Measurements from ENCODE around the gene USP9X.

- no peak for TF ChIP-seq CTCF (IDR thresholded peaks at IDR 0.05; ENCODE audit: insufficient read depth, low read length, poor library complexity, severe bottlenecking)
- no peak for TF ChIP-seq EZH2phosphoT487 (conservative IDR thresholded peaks at IDR 0.05; ENCODE audit: low read length)
These were observed 82.6 kb downstream of the USP9X start for GRCh38 chrX:41167888-41168287.
